HG02642 (cell line): ENCODE results near the gene SRPRB.

Source experiments
- ATAC-seq: cut with Tn5 transposase; IDR thresholded peaks from one replicate; pipeline ENCODE4 v1.9.1; 2021; ENCODE audit warnings: mild to moderate bottlenecking; ENCODE audit not compliant: unreplicated experiment, poor library complexity

Gene SRPRB

DNA sequence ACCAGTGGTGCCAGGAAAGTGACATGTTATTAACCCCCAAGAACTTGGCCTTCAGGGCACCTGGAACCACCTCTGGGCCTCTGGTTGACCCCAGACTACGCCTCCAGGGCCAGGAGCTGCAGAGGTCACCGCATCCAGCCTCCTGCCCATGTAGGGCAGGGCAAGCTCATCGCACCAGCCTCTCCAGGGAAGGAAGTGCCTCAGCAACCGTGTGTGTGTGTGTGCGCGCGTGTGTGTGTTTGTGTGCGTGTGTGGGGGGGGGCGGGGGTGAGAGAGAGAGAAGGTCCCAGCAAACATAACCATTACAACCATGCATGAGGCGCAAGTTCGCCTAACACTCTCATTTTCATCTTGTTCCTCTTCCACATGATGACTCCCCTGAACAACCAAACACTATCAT is 58.3 kb downstream of the SRPRB start:
- ATAC-seq = no peak

DNA sequence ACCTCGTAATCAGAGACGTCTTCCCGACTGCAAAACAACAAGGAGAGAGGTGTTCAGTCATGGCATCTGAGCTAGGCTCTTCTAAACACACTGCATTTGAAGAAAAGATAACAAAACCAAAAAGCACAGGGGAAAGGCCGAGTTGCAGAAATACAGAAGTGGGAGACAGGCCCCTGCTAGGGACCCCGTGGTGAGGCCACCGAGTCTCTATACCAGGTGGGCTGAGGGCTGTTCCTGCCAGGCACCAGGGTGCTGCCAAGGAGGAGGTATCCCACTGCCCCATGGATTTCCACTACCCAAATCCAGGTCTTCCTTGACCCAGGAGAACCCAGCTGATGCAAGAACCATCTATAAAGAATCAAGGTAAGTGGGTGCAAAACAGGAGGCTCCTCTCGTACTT is 59.0 kb downstream of the SRPRB start:
- ATAC-seq = no peak

DNA sequence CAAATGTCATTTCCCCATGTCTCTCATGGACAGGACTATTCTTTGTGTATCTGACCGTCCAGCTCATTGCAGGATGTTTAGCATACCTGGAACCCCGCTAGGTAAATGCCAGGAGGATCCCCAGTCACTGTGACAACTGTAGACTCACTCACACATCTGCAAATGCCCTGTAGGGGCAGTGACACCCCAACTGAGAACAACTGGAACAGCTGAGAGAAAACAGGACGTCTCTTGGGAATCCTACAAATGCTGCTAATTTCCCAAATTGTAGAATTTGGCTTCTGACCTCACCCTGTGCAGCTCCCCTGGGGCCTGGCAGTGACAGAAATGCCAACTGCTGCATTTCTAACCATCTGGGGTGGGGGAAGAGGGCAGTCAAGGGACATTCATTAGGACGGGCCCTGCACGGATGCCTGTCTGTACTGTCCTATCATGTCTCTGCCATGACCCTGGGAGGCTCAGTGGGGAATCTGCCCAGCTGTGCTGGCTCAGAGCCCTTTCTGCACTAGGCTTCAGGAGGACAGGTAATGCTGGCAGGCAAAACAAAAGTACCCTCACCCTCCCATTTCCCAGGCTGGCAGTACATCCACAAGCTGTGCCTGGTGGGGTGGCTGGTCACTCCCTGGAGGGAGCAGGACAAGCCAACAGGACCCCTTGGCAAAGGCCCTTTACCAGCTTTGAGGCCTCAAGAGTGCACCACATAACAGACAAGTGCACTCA is 59.7 kb downstream of the SRPRB start:
- no peak for ATAC-seq

DNA sequence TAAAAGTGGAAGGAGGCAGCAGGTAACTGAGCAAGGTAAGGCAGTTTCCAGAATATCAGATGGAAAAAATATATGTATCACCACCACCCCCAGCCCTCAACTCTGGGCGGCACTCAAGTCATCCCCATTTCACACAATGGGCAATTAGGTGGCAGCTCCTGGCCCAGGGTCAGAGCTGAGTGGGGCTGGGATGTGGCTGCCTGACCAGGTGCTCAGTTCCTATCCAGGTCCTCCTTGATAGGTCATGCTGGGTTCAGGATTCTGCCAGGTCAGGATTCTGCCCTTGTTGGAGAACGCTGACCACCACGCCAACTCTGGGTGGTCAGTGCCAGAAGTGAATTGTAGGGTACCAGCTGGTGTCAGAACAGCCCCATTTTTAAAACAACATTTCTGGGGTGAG is 60.5 kb downstream of the SRPRB start:
- no peak for ATAC-seq

DNA sequence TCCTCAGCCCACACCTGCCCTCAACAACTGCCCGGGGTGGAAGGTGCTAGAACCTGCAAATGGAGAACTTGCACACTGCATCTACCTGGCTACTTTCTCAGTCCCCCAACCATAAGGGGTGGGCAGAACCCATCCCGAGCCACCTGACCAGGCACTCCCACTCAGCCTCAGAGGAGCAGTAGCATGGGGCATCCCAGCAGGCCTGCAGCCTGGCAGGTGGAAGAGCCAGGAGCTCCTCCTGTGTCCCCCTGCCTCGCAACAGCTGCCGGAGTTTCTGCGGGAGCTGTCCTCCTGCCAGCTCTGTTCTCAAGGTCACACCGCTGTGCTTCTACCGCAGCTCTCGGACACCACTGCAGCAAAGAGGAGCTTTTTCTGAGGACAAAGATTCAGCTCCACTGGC is 62.6 kb downstream of the SRPRB start:
- ATAC-seq = no peak

DNA sequence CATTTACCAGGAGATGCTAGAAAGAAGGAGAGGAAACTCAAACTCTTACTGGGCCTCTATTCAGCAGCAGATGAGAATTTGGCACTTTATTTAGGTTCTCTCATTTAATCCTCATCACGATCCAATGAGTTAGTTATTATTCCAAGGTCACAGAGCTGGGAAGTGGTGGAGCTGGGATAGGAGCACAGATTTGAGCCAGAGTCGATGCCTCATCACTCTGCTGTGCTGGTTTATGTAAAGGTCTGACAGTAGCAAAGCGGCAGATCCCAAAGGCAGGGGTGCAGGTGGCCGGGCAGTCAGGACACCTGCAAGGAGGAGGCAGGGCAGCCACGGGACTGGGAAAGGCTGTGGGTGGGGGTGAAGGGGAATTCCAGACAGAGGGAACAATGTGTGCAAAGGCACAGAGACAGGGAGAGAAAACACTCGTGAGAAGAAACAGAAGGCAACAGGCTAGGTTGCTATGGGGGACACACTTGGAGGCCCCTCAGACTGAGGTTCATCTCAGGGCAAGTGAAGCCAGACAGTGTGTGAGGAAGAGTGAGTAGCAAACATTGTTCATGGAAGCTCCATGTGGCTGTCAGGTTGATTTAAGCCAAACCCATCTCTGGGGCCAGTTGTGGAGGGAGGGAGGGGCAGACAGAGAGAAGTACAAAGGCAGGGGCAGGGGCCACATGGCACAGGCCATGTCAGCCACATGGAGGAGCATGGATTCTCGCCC is 63.3 kb downstream of the SRPRB start:
- ATAC-seq = no peak

DNA sequence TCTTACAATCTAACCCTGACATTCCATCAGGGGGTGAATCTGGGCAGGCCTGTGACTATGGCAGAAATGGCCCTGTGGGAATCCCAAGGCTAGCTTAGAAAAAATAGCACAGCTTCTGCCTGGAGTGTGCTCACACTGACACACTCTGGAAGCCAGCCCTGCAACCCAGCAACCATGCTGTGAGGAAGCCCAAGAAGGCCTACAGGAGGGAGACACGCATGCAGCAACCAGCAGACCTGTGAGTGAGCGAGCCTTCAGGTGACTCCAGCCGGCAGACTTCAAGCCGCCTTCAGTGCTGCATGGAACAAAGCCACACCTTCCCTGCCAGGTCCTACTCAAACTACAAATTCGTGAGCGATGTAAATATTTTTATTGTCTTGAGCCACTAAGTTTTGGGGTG is 64.0 kb downstream of the SRPRB start:
- no peak for ATAC-seq

DNA sequence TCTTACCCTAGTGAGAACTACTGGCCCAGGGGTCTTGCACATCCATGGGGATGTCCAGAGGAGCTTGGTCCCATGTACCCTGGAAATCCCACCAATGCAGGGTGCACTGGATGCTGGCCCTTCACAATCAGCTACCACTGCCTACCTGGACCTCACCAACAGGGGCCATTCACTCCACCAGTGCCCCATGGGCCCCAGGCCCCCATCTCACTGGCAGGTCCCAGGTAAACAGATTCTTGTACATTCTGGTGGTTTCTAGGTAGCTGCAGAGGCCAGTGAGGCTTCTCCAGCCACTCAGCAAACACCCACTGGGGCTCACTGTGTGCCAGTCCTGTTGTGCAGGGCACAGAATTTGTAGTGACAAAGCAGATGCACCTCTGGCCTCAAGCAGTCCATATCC is 65.2 kb downstream of the SRPRB start:
- ATAC-seq = no peak
